Hematopoietic multipotent progenitor cell (in vitro differentiated cells): ENCODE results near the gene TWF1. TPM values are rescaled to one million over a fixed set of nuclear protein-coding genes. Genes with fewer than 3 reads are reported as not detected.
"Not testable (repeated sequence)": the region's sequence is repeated elsewhere in the genome, so short reads cannot be mapped to it uniquely, and the experiment has no call there.

Experiments used
- DNase-seq, 3 donors: peaks; one replicate each; pipeline ENCODE4 v3.0.0-alpha.2; 2011 to 2015; ENCODE audit warnings: low read depth in 2 of 3, low spot score in 2 of 3
- total RNA-seq: library from RNA; depleted of rRNA; stranded (reverse); fragments of >200 nt; gene quantifications from one replicate; pipeline ENCODE4 v1.2.3, GENCODE V29; 2012

TWF1 gene
- total RNA-seq, 1 donor: 9.4 TPM

GRCh38 chr12:43806737-43807072, 588 bp upstream of the TWF1 start:
- DNase-seq: no peak

GRCh38 chr12:43805149-43805859, 813 bp downstream of the TWF1 start:
- peak; percentile 5 to 15 (median 8) for DNase-seq

- no peak for DNase-seq
Observed at GRCh38 chr12:43797561-43798217, 8.4 kb downstream of the TWF1 start.

GRCh38 chr12:43795716-43796280, 10.3 kb downstream of the TWF1 start:
- DNase-seq: no peak

- no peak for DNase-seq
Observed at GRCh38 chr12:43789941-43790340, 16.2 kb downstream of the TWF1 start.

- no peak for DNase-seq
Observed at GRCh38 chr12:43786899-43787693, 19.0 kb downstream of the TWF1 start.

- peak in 2 of 3 donors; percentile 27 to 62 for DNase-seq
Observed at GRCh38 chr12:43776498-43776897, 29.6 kb downstream of the TWF1 start.

GRCh38 chr12:43766291-43766690, 39.8 kb downstream of the TWF1 start:
- DNase-seq: no peak

GRCh38 chr12:43764528-43764927, 41.6 kb downstream of the TWF1 start:
- DNase-seq: no peak

- no peak for DNase-seq
Observed at GRCh38 chr12:43763769-43764168, 42.3 kb downstream of the TWF1 start.

- DNase-seq: no peak
Observed at GRCh38 chr12:43762596-43762995, 43.5 kb downstream of the TWF1 start.

GRCh38 chr12:43761500-43761899, 44.6 kb downstream of the TWF1 start:
- DNase-seq: no peak

- no peak for DNase-seq
Observed at GRCh38 chr12:43760396-43760795, 45.7 kb downstream of the TWF1 start.

- DNase-seq: peak; percentile 92 to 99 (median 98)
Observed at GRCh38 chr12:43758728-43759563, 47.2 kb downstream of the TWF1 start, which contains the start of the genes IRAK4 and PUS7L. Gene IRAK4 (plus strand): TSS chr12:43758951. CDS start chr12:43768112, 9,161 bp downstream. Gene PUS7L (minus strand): TSS chr12:43758790. CDS start chr12:43755245, 3,545 bp downstream.

GRCh38 chr12:43758247-43758727, 47.8 kb downstream of the TWF1 start:
- no peak for DNase-seq

- no peak for DNase-seq
Observed at GRCh38 chr12:43754015-43754414, 52.1 kb downstream of the TWF1 start.

GRCh38 chr12:43751360-43751759, 54.8 kb downstream of the TWF1 start:
- not testable (repeated sequence) for DNase-seq

GRCh38 chr12:43750814-43751213, 55.3 kb downstream of the TWF1 start:
- no peak for DNase-seq

- DNase-seq: no peak
Observed at GRCh38 chr12:43749016-43749415, 57.1 kb downstream of the TWF1 start.

GRCh38 chr12:43744826-43745225, 61.3 kb downstream of the TWF1 start:
- no peak for DNase-seq
